Activated B cell treated with CpG ODN at 0.5 μM for 24 hours (primary cell): ENCODE results near the gene SNRNP40. TPM values are rescaled to one million over a fixed set of nuclear protein-coding genes. Genes with fewer than 3 reads are reported as not detected.
"Not testable (repeated sequence)": the region's sequence is repeated elsewhere in the genome, so short reads cannot be mapped to it uniquely, and the experiment has no call there.

Experiments
- ATAC-seq: fragments of 200-7000 bp; cut with Tn5 transposase; one replicate; pipeline ENCODE4 v1.10.0; 2021; ENCODE audit warnings: low read depth, mild to moderate bottlenecking, moderate library complexity
- CTCF ChIA-PET: fragments of 350-600 bp; sonication (Branson Sonifier 250); formaldehyde crosslinking; loops from one replicate; lab custom pipeline; 2021; ENCODE audit warnings: antibody characterized with exemption; lab: Charles Lee
- POLR2A ChIA-PET: fragments of 350-600 bp; sonication (Branson Sonifier 250); formaldehyde crosslinking; loops from one replicate; lab custom pipeline; 2021; ENCODE audit warnings: antibody characterized with exemption; lab: Charles Lee
- DNase-seq: peaks from one replicate; pipeline ENCODE4 v3.0.0; 2022
- H3K27ac Mint-ChIP-seq: one replicate; pipeline ENCODE4 v1.8.0; 2020; ENCODE audit warnings: mixed read lengths
- H3K27me3 Mint-ChIP-seq: one replicate; pipeline ENCODE4 v1.8.0; 2021; ENCODE audit warnings: mixed read lengths
- H3K36me3 Mint-ChIP-seq: one replicate; pipeline ENCODE4 v1.8.0; 2021; ENCODE audit warnings: low read depth, mixed read lengths
- H3K4me1 Mint-ChIP-seq: one replicate; pipeline ENCODE4 v1.8.0; 2021; ENCODE audit warnings: mixed read lengths
- H3K4me3 Mint-ChIP-seq: one replicate; pipeline ENCODE4 v1.8.0; 2020; ENCODE audit warnings: mild to moderate bottlenecking, mixed read lengths
- H3K9me3 Mint-ChIP-seq: one replicate; pipeline ENCODE4 v1.8.0; 2020; ENCODE audit warnings: mixed read lengths
- CTCF ChIP-seq: fragments of 200-600 bp; IDR thresholded peaks from one replicate; pipeline ENCODE4 v1.8.0; 2022; ENCODE audit warnings: antibody characterized with exemption, mild to moderate bottlenecking
- intact Hi-C: fragments of 100-400 bp; cut with micrococcal nuclease; formaldehyde crosslinking; loops from one replicate; pipeline ENCODE4 v1.15.1; 2024
- total RNA-seq: library from RNA; stranded (reverse); gene quantifications from 2 replicates; pipeline ENCODE4 v1.2.3, GENCODE V29; 2022

The SNRNP40 gene
- total RNA-seq, 1 donor from 2014 or later: 85.1 TPM

- TF ChIP-seq CTCF: no peak
- H3K4me1 Mint-ChIP-seq: no peaks in the 10 kb centered on the region
- DNase-seq: no peak
- no peak overlapping the region for H3K27ac Mint-ChIP-seq
- POLR2A ChIA-PET: no interaction called here
- no peak for ATAC-seq
- no peak overlapping the region for H3K4me3 Mint-ChIP-seq
- CTCF ChIA-PET: interaction anchor here (0.9 kb wide), 1 partner anchor 465 kb away, joined by 3 read pairs; no protein-coding TSS in a partner anchor
- peaks cover 88% of the 10 kb centered on the region for H3K36me3 Mint-ChIP-seq
- no peaks in the 10 kb centered on the region for H3K27me3 Mint-ChIP-seq
- H3K9me3 Mint-ChIP-seq: no peaks in the 10 kb centered on the region
- intact Hi-C loops: no loop called here
These were observed 30.0 kb downstream of the SNRNP40 start for GRCh38 chr1:31266547-31266946.

- H3K27ac Mint-ChIP-seq: no peak overlapping the region
- POLR2A ChIA-PET: no interaction called here
- DNase-seq: no peak
These were observed 31.7 kb downstream of the SNRNP40 start for GRCh38 chr1:31264790-31265386.

GRCh38 chr1:31263408-31263807 lies 33.2 kb downstream of the SNRNP40 start:
- Mint-ChIP-seq H3K27me3 (no peaks in the 10 kb centered on the region), H3K4me3 (no peak overlapping the region), H3K36me3 (peaks cover 91% of the 10 kb centered on the region), H3K9me3 (no peaks in the 10 kb centered on the region), H3K4me1 (no peaks in the 10 kb centered on the region), H3K27ac (no peak overlapping the region)
- ChIA-PET CTCF (no interaction called here), POLR2A (interaction anchor here (0.6 kb wide), 1 partner anchor 866 kb away, joined by 7 read pairs; no protein-coding TSS in a partner anchor)
- ATAC-seq: no peak
- intact Hi-C loops: no loop called here
- no peak for DNase-seq
- no peak for TF ChIP-seq CTCF

More at GRCh38 chr1:31264790-31265386, 31.7 kb downstream of the SNRNP40 start:
- H3K4me3 Mint-ChIP-seq: no peak overlapping the region
- no peaks in the 10 kb centered on the region for H3K9me3 Mint-ChIP-seq
- intact Hi-C loops: no loop called here
- H3K36me3 Mint-ChIP-seq: peaks cover 87% of the 10 kb centered on the region
- H3K27me3 Mint-ChIP-seq: no peaks in the 10 kb centered on the region
- no peak for TF ChIP-seq CTCF
- CTCF ChIA-PET: no interaction called here
- H3K4me1 Mint-ChIP-seq: no peaks in the 10 kb centered on the region
- ATAC-seq: no peak

GRCh38 chr1:31262393-31262792 lies 34.2 kb downstream of the SNRNP40 start:
- POLR2A ChIA-PET: interaction anchor here (0.6 kb wide), 1 partner anchor 1701 kb away, joined by 9 read pairs; no protein-coding TSS in a partner anchor
- H3K27ac Mint-ChIP-seq, H3K9me3 Mint-ChIP-seq, H3K4me1 Mint-ChIP-seq, H3K4me3 Mint-ChIP-seq, H3K27me3 Mint-ChIP-seq, DNase-seq, intact Hi-C loops, CTCF ChIA-PET, ATAC-seq: not testable (repeated sequence)
- peaks cover 92% of the 10 kb centered on the region for H3K36me3 Mint-ChIP-seq

- Mint-ChIP-seq H3K36me3 (peaks cover 92% of the 10 kb centered on the region), H3K4me3 (no peak overlapping the region), H3K4me1 (no peaks in the 10 kb centered on the region), H3K27ac (no peak overlapping the region), H3K9me3 (no peaks in the 10 kb centered on the region), H3K27me3 (no peaks in the 10 kb centered on the region)
- POLR2A ChIA-PET: no interaction called here
- ATAC-seq (no peak), DNase-seq (no peak)
- TF ChIP-seq CTCF: no peak
- intact Hi-C loops: no loop called here
- CTCF ChIA-PET: no interaction called here
These were observed 34.7 kb downstream of the SNRNP40 start for GRCh38 chr1:31261916-31262315.
